ENCODE results near the gene ZNF165.
A peak's percentile ranks its signal among the peaks of the same experiment; 100 is the strongest.
"Not testable (repeated sequence)": the region's sequence is repeated elsewhere in the genome, so short reads cannot be mapped to it uniquely, and the experiment has no call there.

Gene ZNF165

GRCh38 chr6:28080381-28080630 is at the start of gene ZNF165:
Gene ZNF165 (plus strand): TSS chr6:28080568. CDS start chr6:28085481, 4,913 bp downstream.
- DNase-seq: not testable (repeated sequence)

DNA sequence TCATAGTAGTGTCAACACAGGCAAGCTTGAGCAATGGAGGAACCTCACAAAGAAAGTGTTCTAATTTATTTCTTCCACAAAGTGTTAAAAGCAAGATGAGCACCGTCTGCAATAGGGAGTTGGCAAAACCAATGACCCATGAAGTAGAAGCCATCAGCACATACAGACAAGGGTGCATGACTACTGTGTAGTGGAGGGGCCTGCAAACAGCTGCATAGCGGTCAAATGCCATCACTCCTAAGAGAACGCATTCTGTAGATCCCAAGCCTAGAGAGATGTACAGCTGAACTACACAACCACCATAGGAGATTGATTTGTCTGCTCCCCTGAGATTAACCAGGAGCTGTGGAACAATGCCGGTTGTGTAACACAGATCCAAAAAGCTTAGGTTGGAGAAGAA is 26.8 kb upstream of the ZNF165 start:
- no peak for DNase-seq

DNA sequence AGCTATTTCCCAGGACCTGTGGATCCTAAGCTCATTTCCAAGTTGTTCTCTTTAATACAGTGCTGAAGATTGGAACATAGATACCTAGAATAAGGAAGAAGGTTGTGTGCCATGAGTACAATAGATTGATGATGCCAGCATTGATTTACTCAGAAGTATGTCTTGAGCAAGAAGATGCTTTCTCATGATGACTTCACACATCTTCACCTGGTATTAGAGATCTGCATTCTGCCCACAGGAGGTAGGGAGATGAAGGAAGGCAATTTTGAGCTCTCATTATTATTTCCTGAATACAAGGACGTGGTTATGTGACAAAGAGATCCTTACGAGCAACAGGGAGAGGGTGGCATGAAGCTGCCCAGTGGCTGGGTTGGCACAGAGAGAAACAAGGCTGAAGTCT is 20.0 kb upstream of the ZNF165 start:
- no peak for DNase-seq

- DNase-seq: no peak
Measured at GRCh38 chr6:28064272-28064671, 16.1 kb upstream of the ZNF165 start.

DNA sequence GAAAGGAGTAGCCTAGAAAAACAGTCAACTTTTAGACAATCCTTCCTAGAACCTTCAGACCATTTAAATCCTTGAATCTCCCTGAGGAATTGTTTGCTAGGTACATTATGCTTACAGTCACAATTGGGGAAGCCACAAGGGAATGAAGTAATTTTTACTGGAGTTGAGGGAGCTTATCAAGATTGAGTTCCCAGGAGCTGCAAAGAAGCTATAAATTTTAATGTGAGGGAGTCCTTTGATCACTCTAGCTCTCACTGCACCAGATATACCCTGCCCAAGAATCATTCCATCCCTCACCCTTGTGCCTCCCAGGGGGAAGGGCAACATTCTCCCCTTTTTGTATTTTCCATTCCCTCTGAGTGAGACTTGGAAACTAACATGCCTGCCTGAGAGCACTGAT is 12.3 kb upstream of the ZNF165 start:
- no peak for DNase-seq

- DNase-seq: not testable (repeated sequence)
Measured at GRCh38 chr6:28070968-28071367, 9.4 kb upstream of the ZNF165 start.

GRCh38 chr6:28078050-28078449 is 2.3 kb upstream of the ZNF165 start:
- no peak for DNase-seq

DNA sequence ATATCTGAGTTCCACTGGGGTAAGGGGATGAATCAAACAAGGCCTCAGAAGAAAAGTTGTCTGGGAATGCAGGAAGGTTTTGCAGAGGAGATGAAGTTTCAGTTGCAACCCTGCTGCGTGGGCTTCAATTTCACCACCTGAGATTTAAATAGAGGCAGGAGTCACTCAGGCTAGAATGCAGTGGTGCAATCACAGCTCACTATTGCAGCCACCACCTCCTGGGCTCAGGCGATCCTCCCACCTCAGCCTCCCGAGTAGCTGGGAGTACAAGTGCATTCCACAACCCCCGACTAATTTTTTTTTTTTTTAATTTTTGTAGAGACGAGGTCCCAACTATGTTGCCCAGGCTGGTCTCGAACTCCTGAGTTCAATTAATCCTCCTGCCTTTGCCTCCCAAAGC is 1.5 kb upstream of the ZNF165 start:
- DNase-seq: no peak

DNA sequence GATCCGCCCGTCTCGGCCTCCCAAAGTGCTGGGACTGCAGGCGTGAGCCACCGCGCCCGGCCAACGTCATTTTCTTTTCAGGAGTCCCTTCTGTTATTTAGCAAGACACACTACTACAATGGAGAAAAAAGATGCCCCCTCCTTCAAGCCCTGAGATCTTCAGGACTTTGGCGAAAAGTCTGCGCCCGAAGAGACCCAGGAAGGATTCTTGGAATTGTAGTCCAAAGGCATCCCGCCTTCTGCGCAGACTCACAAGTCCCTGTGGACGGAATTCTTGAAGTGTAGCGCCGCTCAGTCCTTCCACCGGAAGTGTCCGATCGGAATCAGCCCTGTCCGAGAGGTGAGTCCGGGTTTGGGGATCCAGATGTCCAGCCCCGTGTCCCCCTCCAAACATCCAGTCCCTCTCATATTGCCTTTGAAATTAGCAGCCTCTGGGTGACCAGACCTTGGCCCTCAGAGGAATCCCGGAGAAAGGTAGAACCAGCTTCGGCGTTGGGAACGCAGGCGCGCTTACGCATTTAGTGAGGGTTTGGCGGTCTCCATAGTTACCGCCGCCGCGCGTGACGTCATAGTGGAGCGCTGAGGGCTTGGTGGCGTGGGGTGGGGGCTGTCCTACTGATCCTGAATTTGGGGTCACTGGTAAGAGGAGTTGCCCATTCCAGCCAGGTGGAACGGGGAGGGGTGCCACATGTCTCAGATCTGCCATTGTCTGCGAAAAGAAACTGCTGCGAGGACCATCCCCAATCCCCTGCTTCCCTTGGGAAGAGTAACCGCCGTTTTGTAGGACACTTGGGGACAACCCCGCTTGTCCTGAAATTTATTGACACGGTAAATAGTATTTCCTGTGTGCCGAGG is 490 bp downstream of the ZNF165 start:
- DNase-seq: peak; percentile 91

DNA sequence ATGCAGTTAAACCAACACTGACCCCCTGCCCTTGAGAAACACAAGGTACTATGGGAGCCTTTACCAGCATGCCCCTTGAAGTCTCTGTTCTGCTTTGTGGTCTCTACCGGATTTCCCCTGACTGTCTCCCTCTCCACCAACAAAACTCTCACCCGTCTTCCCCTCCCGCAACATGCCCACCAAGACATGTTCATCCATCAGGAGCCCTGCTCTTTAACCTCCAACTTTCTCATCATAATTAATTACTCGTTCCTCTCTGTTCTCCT is 1.1 kb downstream of the ZNF165 start:
- peak; percentile 32 to 57 for DNase-seq

GRCh38 chr6:28082939-28083338 is 2.6 kb downstream of the ZNF165 start:
- DNase-seq: no peak

GRCh38 chr6:28089054-28089453 is 8.7 kb downstream of the ZNF165 start:
- no peak for DNase-seq

- DNase-seq: no peak
Measured at GRCh38 chr6:28090917-28091586, 10.7 kb downstream of the ZNF165 start.

GRCh38 chr6:28102222-28102621 is 21.9 kb downstream of the ZNF165 start:
- DNase-seq: not testable (repeated sequence)

DNA sequence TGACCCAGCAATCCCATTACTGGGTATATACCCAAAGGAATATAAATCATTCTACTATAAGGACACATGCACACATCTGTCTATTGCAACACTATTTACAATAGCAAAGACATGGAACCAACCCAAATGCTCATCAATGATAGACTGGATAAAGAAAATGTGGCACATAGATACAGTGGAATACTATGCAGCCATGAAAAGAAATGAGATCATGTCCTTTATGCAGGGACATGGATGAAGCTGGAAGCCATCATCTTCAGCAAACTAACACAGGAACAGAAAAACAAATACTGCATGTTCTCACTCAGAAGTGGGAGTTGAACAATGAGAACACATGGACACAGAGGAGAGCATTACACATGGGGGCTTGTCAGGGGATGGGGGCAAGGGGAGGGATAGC is 22.3 kb downstream of the ZNF165 start:
- DNase-seq: not testable (repeated sequence)

- peak; percentile 89 to 93 for DNase-seq
Measured at GRCh38 chr6:28104392-28105244, 24.2 kb downstream of the ZNF165 start.

DNA sequence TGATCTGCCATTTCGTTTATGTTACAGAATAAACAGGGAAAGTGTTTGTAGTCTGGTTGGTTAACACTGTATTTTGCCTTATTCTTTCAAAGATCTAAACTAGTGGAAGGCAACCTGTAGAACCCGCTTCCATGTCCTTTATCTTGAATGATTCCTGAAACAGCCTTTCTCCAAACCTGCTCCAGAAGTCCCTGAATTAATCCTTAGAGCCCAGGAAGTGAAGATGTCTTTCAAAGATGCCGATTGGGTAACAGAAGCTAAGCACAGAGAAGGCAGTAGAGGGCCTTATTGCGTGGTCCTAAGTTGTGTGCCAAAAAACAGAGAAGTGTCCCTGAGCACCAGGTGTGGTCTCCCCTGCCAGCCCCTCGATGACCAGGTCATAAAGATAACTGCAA is 24.9 kb downstream of the ZNF165 start:
- DNase-seq: peak; percentile 71 to 77

DNA sequence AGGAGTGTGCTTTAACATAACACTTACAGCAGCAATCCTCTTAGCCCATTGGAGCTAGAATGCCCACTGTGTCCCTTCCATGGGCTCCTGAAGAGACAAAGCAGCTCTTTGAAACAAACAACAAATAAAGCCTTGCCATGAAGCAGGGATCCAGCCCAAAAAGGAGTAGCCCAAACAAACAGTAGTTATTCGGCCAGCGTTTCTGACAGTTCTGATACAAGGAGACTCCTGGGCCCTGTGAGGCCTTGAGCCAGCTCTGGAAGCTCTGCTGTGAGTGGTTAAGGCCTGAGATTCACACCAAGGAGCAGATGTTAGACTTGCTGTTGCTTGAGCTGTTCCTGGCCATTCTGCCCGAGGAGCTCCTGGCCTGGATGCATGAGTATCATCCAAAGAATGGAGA is 27.1 kb downstream of the ZNF165 start:
- no peak for DNase-seq

DNA sequence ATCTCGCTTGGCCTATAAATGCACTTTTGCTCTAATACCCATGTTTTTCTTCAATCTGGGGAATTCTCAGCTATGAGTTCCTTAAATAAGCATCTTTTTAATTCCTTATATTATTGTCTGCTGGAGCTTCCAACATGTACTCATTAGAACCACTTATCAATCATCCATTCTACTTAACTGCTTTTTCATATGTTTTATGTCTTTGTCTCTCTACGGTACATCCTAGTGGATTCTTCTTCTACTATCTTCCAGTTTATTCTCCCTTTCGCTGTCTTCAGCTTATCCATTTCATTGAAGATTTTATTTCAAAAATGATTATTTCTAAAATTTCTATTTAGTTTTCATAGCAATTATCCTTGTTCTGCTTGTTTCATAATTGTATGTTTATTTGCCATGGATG is 31.6 kb downstream of the ZNF165 start:
- no peak for DNase-seq

DNA sequence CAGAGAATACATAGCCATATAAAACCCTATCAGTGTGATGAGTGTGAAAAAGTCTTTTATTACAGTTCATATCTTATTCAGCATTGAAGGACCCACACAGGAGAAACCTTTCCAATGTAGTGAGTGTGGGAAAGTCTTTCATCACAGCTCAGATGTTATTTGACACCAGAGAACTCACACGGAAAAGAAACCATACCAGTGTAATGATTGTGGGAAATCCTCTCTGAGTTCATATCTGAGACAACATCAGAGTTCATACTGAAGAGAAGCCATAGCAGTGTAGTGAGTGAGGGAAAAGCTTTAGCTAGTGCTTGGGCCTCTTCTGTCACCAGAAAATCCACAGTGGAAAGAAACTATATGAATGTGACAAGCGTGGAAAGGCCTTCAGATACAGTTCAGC is 35.4 kb downstream of the ZNF165 start:
- DNase-seq: no peak

GRCh38 chr6:28117386-28118050 is 37.1 kb downstream of the ZNF165 start:
- peak in 1 of 2 experiments; percentile 18 for DNase-seq

- no peak for DNase-seq
Measured at GRCh38 chr6:28118217-28118616, 37.8 kb downstream of the ZNF165 start.

DNA sequence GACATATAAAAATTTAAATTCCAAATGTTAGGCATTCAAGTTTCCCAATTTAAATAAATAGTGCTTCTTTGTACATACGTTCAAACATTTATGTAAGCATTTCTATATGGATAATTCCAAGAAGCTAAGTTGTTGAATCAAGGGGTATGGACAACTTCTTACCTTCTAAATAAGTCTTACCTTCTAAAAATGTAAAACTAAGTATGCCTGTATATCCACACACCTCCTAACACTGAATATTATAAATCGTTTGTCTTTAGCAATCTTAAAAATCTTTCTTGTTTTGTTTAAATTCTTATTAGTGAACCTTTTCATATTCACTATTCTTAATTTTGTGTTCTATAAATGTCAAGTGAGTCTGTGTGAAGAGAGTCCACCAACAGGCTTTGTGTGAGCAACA is 41.5 kb downstream of the ZNF165 start:
- DNase-seq: no peak

Measured in AML-193 (cell line).